ENCODE measurements around the gene PLA2G6. TPM values are rescaled to one million over a fixed set of nuclear protein-coding genes. Genes with fewer than 3 reads are reported as not detected.

Gene PLA2G6
- total RNA-seq, 1 experiment from 2014 or later = 16.2 TPM

DNA sequence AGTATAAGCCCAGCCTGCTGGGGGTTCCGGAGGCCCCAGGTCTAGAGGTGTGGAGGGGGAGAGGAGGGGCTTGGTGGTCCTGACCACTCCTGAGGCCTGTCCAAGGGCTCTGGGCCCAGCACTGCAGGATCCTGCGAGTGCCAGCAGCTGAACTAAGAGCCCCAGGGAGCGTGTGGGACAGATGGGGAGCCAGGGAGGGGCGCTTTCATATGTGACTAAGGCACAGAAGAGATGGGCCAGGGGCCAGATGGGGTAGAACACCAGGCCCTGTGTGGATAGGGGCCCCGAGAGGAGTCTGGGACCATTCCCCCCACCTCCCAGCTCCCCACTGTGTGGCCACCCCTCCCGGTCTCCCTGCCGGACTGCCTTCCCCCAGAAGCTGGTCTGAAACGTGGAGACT, 38.5 kb upstream of the PLA2G6 start:
- Histone ChIP-seq H3K27me3 (ENCODE audit: control insufficient read depth, insufficient read depth, low read length) (no peaks in the 10 kb centered on the region), H3K27ac (ENCODE audit: low read length) (peak overlapping the region; percentile 85; the same call in 1 of the 2 replicates), H3K4me3 (ENCODE audit: low read depth in 2 of 2, low read length in 2 of 2) (no peak overlapping the region), H3K4me1 (ENCODE audit: control insufficient read depth, insufficient read depth, low read length) (peaks cover 25% of the 10 kb centered on the region), H3K9me3 (ENCODE audit: control insufficient read depth, insufficient read depth, low read depth, low read length) (no peaks in the 10 kb centered on the region), H3K36me3 (ENCODE audit: control insufficient read depth, insufficient read depth, low read length) (no peaks in the 10 kb centered on the region)
- in situ Hi-C loops (cut with HindIII; ENCODE audit: low pct_unique_long_range_greater_than_20kb, low sequenced_read_pairs) = no loop called here
- ATAC-seq (no peak), DNase-seq (ENCODE audit: low read depth, low spot score) (no peak)
- TF ChIP-seq TCF7L2 (IDR thresholded peaks at IDR 0.05; ENCODE audit: low read depth, low read length) = no peak
- TF ChIP-seq, protein P1, sequence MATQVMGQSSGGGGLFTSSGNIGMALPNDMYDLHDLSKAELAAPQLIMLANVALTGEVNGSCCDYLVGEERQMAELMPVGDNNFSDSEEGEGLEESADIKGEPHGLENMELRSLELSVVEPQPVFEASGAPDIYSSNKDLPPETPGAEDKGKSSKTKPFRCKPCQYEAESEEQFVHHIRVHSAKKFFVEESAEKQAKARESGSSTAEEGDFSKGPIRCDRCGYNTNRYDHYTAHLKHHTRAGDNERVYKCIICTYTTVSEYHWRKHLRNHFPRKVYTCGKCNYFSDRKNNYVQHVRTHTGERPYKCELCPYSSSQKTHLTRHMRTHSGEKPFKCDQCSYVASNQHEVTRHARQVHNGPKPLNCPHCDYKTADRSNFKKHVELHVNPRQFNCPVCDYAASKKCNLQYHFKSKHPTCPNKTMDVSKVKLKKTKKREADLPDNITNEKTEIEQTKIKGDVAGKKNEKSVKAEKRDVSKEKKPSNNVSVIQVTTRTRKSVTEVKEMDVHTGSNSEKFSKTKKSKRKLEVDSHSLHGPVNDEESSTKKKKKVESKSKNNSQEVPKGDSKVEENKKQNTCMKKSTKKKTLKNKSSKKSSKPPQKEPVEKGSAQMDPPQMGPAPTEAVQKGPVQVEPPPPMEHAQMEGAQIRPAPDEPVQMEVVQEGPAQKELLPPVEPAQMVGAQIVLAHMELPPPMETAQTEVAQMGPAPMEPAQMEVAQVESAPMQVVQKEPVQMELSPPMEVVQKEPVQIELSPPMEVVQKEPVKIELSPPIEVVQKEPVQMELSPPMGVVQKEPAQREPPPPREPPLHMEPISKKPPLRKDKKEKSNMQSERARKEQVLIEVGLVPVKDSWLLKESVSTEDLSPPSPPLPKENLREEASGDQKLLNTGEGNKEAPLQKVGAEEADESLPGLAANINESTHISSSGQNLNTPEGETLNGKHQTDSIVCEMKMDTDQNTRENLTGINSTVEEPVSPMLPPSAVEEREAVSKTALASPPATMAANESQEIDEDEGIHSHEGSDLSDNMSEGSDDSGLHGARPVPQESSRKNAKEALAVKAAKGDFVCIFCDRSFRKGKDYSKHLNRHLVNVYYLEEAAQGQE (IDR thresholded peaks at IDR 0.05; ENCODE audit: insufficient read depth in 1 of 2, low read depth in 2 of 2, low read length in 1 of 2) = no peak
- no peak for TF ChIP-seq POLR2AphosphoS5 (IDR thresholded peaks at IDR 0.05; ENCODE audit: low read depth, low read length)
- TF ChIP-seq SIN3A (IDR thresholded peaks at IDR 0.05; ENCODE audit: borderline replicate concordance, insufficient read depth, low read depth, low read length) = no peak
- no peak for TF ChIP-seq CTCF (IDR thresholded peaks at IDR 0.05)
- CTCF ChIA-PET = no interaction called here
- intact Hi-C loops (cut with micrococcal nuclease; ENCODE audit: unreplicated experiment) = no loop called here
- POLR2A ChIA-PET = no interaction called here
- BruUV-seq (replicated peaks) = TSS peak; percentile 13

DNA sequence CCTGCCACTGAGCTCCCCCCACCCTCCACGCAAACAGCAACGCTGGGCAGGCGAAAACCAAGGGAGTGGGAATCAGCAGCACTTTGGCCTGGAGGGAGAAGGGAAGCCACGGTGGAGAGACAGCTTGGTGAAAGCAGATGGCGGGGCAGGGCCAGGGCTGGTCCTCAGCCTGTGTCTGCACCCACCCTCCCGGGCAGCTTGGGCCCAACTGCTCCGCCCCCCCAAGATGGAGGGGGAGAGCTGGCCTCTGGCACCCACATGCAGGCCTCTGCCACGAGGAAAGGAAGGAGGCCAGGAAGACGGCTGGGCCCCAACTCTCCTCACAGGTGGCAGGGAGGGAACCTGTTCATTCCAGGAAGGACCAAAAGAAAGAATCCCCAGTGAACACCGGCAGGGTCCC, 38.0 kb upstream of the PLA2G6 start:
- intact Hi-C loops (cut with micrococcal nuclease; ENCODE audit: unreplicated experiment) = no loop called here
- BruUV-seq (replicated peaks) = no TSS peak
- CTCF ChIA-PET = no interaction called here

More for the DNA sequence above, 38.0 kb upstream of the PLA2G6 start:
- Histone ChIP-seq H3K4me1 (ENCODE audit: control insufficient read depth, insufficient read depth, low read length) (peaks cover 25% of the 10 kb centered on the region), H3K36me3 (ENCODE audit: control insufficient read depth, insufficient read depth, low read length) (no peaks in the 10 kb centered on the region), H3K27ac (ENCODE audit: low read length) (peak overlapping the region; percentile 85), H3K27me3 (ENCODE audit: control insufficient read depth, insufficient read depth, low read length) (no peaks in the 10 kb centered on the region), H3K4me3 (ENCODE audit: low read depth in 2 of 2, low read length in 2 of 2) (no peak overlapping the region), H3K9me3 (ENCODE audit: control insufficient read depth, insufficient read depth, low read depth, low read length) (no peaks in the 10 kb centered on the region)
- DNase-seq (ENCODE audit: low read depth, low spot score) = no peak
- POLR2A ChIA-PET = no interaction called here
- in situ Hi-C loops (cut with HindIII; ENCODE audit: low pct_unique_long_range_greater_than_20kb, low sequenced_read_pairs) = no loop called here
- ATAC-seq = no peak
- no peak for TF ChIP-seq POLR2AphosphoS5 (IDR thresholded peaks at IDR 0.05; ENCODE audit: low read depth, low read length)
- TF ChIP-seq TCF7L2 (IDR thresholded peaks at IDR 0.05; ENCODE audit: low read depth, low read length) = no peak
- no peak for TF ChIP-seq CTCF (IDR thresholded peaks at IDR 0.05)
- no peak for TF ChIP-seq SIN3A (IDR thresholded peaks at IDR 0.05; ENCODE audit: borderline replicate concordance, insufficient read depth, low read depth, low read length)
- TF ChIP-seq, protein P1 (IDR thresholded peaks at IDR 0.05; ENCODE audit: insufficient read depth in 1 of 2, low read depth in 2 of 2, low read length in 1 of 2) = no peak
